Keratinocyte (primary cell): Measurements from ENCODE around the gene FBXO10. TPM values are rescaled to one million over a fixed set of nuclear protein-coding genes. Genes with fewer than 3 reads are reported as not detected.

Experiments used
- DNase-seq: peaks from one replicate; pipeline ENCODE4 v3.0.0-alpha.2; 2011; ENCODE audit warnings: low read depth, missing footprints, low spot score
- FAIRE-seq: peaks from 2 replicates; lab custom pipeline; 2011; peaks lifted over from hg19 to GRCh38; lab: Jason Lieb, UNC
- H2AFZ ChIP-seq: 2 replicates; pipeline ENCODE4 v1.6.0; 2012; ENCODE audit warnings: low read length, control low read depth, inconsistent platforms; ENCODE audit not compliant: control insufficient read depth
- H3K27ac ChIP-seq: 2 replicates; pipeline ENCODE4 v1.5.1; 2011; ENCODE audit warnings: low read length; ENCODE audit not compliant: control insufficient read depth, insufficient read depth
- H3K27me3 ChIP-seq: 3 replicates; pipeline ENCODE4 v1.6.0; 2011; ENCODE audit warnings: low read length; ENCODE audit not compliant: control insufficient read depth, insufficient read depth; ENCODE audit errors: extremely low read depth
- H3K36me3 ChIP-seq, 2 experiments: 2 replicates in 1 of 2; 3 replicates in 1 of 2; pipeline ENCODE4 v1.5.1; 2011; ENCODE audit warnings: low read length in 2 of 2, mild to moderate bottlenecking in 1 of 2; ENCODE audit not compliant: control insufficient read depth in 2 of 2, insufficient read depth in 2 of 2; ENCODE audit errors: extremely low read depth in 1 of 2
- H3K4me1 ChIP-seq: 3 replicates; pipeline ENCODE4 v1.5.1; 2011; ENCODE audit warnings: low read length; ENCODE audit not compliant: control insufficient read depth, insufficient read depth; ENCODE audit errors: extremely low read depth
- H3K4me2 ChIP-seq: 3 replicates; pipeline ENCODE4 v1.6.0; 2011; ENCODE audit warnings: low read depth, low read length; ENCODE audit not compliant: control insufficient read depth, insufficient read depth; ENCODE audit errors: extremely low read depth
- H3K4me3 ChIP-seq, 3 experiments: fragments of 200-600 bp in 1 of 3; sonication (generic) in 1 of 3; 2 replicates in 2 of 3; 3 replicates in 1 of 3; pipeline ENCODE4 v1.5.1; 2011 to 2016; ENCODE audit warnings: low read length in 3 of 3, mild to moderate bottlenecking in 3 of 3, control low read depth in 2 of 3, inconsistent platforms in 1 of 3, low read depth in 1 of 3, mixed read lengths in 1 of 3, mixed run types in 1 of 3, moderate library complexity in 1 of 3; ENCODE audit not compliant: control insufficient read depth in 2 of 3, insufficient read depth in 2 of 3; ENCODE audit errors: extremely low read depth in 1 of 3
- H3K79me2 ChIP-seq: 2 replicates; pipeline ENCODE4 v1.6.0; 2012; ENCODE audit warnings: low read length; ENCODE audit not compliant: control insufficient read depth, insufficient read depth
- H3K9ac ChIP-seq: 3 replicates; pipeline ENCODE4 v1.6.0; 2011; ENCODE audit warnings: low read length; ENCODE audit not compliant: control insufficient read depth, insufficient read depth; ENCODE audit errors: extremely low read depth
- H3K9me1 ChIP-seq: 3 replicates; pipeline ENCODE4 v1.6.0; 2011; ENCODE audit warnings: low read length; ENCODE audit not compliant: control insufficient read depth, insufficient read depth; ENCODE audit errors: extremely low read depth
- H3K9me3 ChIP-seq: 2 replicates; pipeline ENCODE4 v1.5.1; 2012; ENCODE audit warnings: low read depth, low read length; ENCODE audit not compliant: control insufficient read depth
- H4K20me1 ChIP-seq: 3 replicates; pipeline ENCODE4 v1.6.0; 2011; ENCODE audit warnings: low read length; ENCODE audit not compliant: control insufficient read depth, insufficient read depth; ENCODE audit errors: extremely low read depth
- CTCF ChIP-seq, 3 experiments: IDR thresholded peaks in 1 of 3; conservative IDR thresholded peaks in 1 of 3; optimal IDR thresholded peaks in 1 of 3; 2 replicates in 2 of 3; 3 replicates in 1 of 3; pipeline versions ENCODE3 to v1.5.1; 2011; ENCODE audit warnings: low read length in 3 of 3, mild to moderate bottlenecking in 3 of 3, moderate library complexity in 2 of 3, control low read depth in 1 of 3, inconsistent platforms in 1 of 3; ENCODE audit not compliant: insufficient read depth in 2 of 3; ENCODE audit errors: extremely low read depth in 1 of 3
- EZH2 ChIP-seq: IDR thresholded peaks from one replicate; pipeline ENCODE4 v1.6.1; 2012; ENCODE audit warnings: inconsistent platforms, mild to moderate bottlenecking, low read length, moderate library complexity
- dilution Hi-C: fragments of 300-500 bp; cut with MboI; formaldehyde crosslinking; loops from one replicate; pipeline ENCODE4 v1.7.0; 2020; ENCODE audit warnings: low sequenced_read_pairs; ENCODE audit not compliant: extremely low pct_ligation_motif_present
- polyA plus RNA-seq, 5 experiments: library from polyadenylated mRNA; depleted of rRNA in 3 of 5; stranded (reverse) in 3 of 5; stranded (forward) in 1 of 5; unstranded in 1 of 5; fragments of >200 nt; gene quantifications; 1 replicate in 1 of 5; 2 replicates in 3 of 5; 3 replicates in 1 of 5; pipeline versions ENCODE4 v1.2.1 to v1.2.3, GENCODE V29; 2011 to 2012; ENCODE audit warnings: missing spikeins in 2 of 5, low read depth in 1 of 5, low replicate concordance in 1 of 5

The FBXO10 gene
- polyA plus RNA-seq, 1 donor (not counting 4 experiments of a cell fraction or from before 2014, with no cell fraction given), result 4.1 TPM

DNA sequence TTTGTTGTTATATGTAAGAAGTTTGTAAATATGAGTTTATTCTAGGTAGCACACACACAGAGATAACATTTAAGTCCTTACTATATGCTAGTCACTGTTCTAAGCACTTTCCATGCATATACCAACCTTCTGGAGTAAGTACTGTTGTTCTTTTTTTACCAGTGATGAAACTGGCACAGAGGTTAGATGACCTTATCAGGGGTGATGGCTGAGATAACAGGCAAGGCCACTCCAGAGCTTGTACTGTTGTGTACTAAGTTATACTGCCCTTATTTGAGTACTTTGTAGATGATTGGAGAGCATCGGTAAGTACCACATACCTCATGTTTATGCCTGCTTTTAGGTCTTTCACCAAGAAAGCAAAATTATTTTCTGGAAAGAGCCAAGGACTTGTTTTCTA, 84.2 kb downstream of the FBXO10 start:
- TF ChIP-seq CTCF (optimal IDR thresholded peaks at IDR 0.05 in 1 of 3, IDR thresholded peaks at IDR 0.05 in 1 of 3, conservative IDR thresholded peaks at IDR 0.05 in 1 of 3; ENCODE audit: extremely low read depth in 1 of 3, insufficient read depth in 2 of 3, low read length in 3 of 3), result no peak
- no peak for TF ChIP-seq EZH2
- Histone ChIP-seq H3K9ac (no peak overlapping the region), H3K9me1 (no peaks in the 10 kb centered on the region), H3K9me3 (no peaks in the 10 kb centered on the region), H3K36me3 (peaks cover 32 to 44% of the 10 kb centered on the region in 2 experiments), H2AFZ (no peak overlapping the region), H3K27me3 (no peaks in the 10 kb centered on the region), H3K4me2 (no peak overlapping the region), H3K79me2 (peaks cover 12% of the 10 kb centered on the region), H3K4me3 (no peak overlapping the region), H3K4me1 (peaks cover 11% of the 10 kb centered on the region), H4K20me1 (peaks cover 2% of the 10 kb centered on the region), H3K27ac (no peak overlapping the region)
- dilution Hi-C loops, result loop anchor here (25.0 kb wide), 1 partner anchor 95 kb away; the partner anchor contains the start of genes FBXO10 and TOMM5
- FAIRE-seq (no peak), DNase-seq (no peak)

DNA sequence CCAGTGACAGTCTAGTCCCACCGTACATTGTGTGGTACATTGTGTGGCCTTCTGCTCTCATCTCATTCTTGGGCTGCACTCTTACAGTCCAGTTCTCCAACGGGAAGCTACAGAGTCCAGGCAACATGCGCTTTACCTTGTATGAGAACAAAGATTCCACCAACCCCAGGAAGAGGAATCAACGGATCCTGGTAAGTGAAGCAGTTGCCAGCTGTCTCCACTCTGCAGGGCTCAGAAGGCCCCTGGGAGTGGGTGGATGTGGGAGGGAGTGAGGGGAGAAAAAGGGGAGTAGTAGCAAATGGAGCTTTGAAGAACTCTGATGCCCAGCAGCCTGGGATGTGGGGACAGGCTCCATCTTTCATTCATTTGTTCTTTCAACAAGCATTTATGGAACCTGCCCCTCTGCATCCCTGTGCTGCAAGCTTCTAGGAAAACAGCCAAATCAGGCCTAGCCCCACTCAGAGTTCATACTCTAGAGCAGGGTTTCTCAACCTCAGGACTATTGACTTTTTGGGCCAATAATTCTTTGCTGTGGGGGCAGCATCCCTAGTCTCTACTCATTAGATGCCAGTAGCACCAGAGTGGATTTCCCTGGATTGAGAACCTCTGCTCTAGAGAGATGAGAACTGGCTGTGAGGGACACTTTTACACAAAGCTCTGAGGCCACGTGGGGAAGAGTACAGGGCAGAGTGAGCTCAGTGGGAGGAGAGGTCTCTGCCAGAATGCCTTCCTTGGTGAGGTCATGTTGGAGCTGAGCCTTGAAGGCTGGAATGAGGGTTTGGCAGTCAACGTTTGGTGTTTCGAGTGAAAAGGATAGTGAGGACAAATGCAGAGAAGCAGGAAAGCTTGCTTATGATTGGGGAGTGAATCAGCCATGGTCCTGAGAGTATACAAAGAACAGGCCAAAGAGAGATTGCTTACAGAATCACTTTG, 89.3 kb downstream of the FBXO10 start:
- dilution Hi-C loops, result loop anchor here (25.0 kb wide), 1 partner anchor 100 kb away; the partner anchor contains the start of genes FBXO10 and TOMM5
- Histone ChIP-seq H3K4me3 (peak overlapping the region; percentile 85 to 88 (median 85)), H4K20me1 (no peaks in the 10 kb centered on the region), H3K79me2 (peaks cover 23% of the 10 kb centered on the region), H3K9me1 (peaks cover 2% of the 10 kb centered on the region), H3K4me1 (peaks cover 20% of the 10 kb centered on the region), H3K27ac (peak overlapping the region; percentile 65), H3K9me3 (no peaks in the 10 kb centered on the region), H3K9ac (peak overlapping the region; percentile 85), H2AFZ (peak overlapping the region; percentile 88), H3K27me3 (no peaks in the 10 kb centered on the region), H3K4me2 (peak overlapping the region; percentile 93), H3K36me3 (peaks cover 10 to 13% of the 10 kb centered on the region in 2 experiments)
- FAIRE-seq, result peak; percentile 76
- no peak for DNase-seq
- TF ChIP-seq EZH2 (no peak), CTCF (optimal IDR thresholded peaks at IDR 0.05 in 1 of 3, IDR thresholded peaks at IDR 0.05 in 1 of 3, conservative IDR thresholded peaks at IDR 0.05 in 1 of 3; ENCODE audit: extremely low read depth in 1 of 3, insufficient read depth in 2 of 3, low read length in 3 of 3) (no peak)
